Stimulated activated CD4-positive, alpha-beta T cell treated with anti-CD3 and anti-CD28 coated beads, Interleukin-1b, Interleukin-23, amount 100 ng/mL, for 1 hour (primary cell): ENCODE measurements around the gene COL5A3.
"Not testable (repeated sequence)": the region's sequence is repeated elsewhere in the genome, so short reads cannot be mapped to it uniquely, and the experiment has no call there.

Experiments used
- DNase-seq, 2 donors: peaks; one replicate each; pipeline ENCODE4 v3.0.0-alpha.2; 2020; ENCODE audit warnings: low read depth in 2 of 2

COL5A3 gene

DNA sequence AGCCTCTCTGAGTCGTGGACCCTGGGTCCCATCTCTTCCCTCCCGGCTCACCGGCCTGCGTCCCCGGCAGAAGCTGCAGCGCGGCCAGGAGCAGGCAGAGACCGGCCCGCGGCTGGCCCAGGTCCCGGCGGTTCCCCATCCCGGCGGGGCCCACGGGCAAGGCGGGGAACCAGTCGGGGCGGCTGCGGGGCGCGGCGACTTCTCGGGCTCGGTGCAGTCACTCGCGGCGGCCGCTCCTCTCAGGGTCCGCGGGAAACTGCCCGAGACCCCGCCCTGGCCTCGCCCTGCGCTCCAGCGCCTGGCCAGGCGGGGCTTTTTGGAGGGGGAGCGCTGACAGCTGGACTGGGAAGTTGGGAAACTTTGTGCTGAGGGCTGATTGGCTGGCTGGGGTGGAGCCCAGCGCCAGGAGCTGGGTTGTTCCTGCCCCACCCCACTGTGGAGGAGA, at the start of gene COL5A3:
TSS of gene COL5A3 (minus strand) at position 258 of the 445 bp plus-strand sequence. CDS start at position 139, 119 bp downstream.
- no peak for DNase-seq

DNA sequence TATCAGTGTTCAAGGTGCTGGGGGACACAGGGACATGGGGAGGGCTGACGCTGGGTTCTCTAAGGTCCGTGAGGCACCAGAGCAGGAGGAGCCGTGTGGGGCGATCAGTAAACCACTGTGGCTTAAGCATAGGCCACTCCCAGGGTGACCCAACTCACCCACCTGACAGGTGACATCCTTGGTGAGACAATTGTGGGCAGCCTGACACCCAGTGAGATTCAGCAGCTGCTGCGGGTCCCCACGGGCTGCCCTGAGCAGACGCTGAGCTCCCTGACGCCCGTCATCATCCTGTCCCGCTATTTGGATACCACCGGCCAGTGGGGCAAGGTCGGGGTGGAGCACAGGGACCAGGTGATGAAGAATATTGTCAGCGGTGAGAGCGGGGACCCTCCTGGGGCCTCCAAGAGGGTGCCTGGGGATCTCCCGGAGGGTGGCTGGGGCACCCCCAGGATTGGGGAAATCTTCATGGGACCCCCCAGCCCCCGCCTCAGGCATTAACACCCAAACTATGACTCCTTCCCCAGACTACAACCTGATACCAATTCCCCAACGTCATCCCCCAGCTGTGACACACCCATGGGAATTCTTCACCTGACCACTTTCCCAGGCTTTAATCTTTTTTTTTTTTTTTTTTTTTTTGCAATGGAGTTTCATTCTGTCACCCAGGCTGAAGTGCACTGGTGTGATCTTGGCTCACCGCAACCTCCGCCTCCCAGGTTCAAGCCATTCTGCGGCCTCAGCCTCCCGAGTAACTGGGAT, 42.5 kb upstream of the COL5A3 start:
- DNase-seq: no peak

DNA sequence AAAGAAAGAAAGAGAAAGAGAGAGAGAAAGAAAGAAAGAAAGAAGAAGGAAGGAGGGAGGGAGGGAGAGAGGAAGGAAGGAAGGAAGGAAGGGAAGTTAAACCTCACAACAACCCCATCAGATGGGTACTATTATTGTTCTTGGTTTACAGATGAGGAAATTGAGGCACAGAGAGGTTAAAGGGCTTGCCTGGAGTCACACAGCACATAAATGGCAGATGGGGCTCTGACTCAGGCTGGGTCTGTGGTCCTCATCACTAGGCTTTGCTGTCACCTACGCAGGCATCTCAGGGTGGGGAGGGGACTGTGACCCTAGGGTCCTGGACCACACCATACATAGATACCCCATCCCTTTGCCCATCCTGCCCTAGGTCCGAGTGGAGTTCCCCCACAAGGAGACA, 39.3 kb upstream of the COL5A3 start:
- DNase-seq: no peak

DNA sequence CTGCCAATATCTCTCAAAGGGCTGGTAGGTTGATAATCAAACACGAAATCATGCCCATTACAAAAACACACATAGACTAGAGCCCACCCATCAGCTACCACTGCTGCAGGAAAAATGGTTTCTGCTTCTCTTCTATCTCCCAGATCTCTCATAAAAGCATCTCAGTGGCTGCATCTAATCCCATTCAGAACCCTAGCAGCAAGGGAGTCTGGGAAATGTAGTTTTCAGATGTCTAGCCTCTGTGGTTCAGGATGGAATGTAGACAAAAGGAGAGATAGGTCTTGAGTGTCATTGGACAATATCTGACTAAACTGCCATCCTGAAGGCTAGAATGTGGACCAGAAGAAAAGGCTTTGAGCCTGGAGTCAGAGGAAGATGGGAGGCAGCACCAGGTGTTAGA, 35.1 kb upstream of the COL5A3 start:
- DNase-seq: no peak

DNA sequence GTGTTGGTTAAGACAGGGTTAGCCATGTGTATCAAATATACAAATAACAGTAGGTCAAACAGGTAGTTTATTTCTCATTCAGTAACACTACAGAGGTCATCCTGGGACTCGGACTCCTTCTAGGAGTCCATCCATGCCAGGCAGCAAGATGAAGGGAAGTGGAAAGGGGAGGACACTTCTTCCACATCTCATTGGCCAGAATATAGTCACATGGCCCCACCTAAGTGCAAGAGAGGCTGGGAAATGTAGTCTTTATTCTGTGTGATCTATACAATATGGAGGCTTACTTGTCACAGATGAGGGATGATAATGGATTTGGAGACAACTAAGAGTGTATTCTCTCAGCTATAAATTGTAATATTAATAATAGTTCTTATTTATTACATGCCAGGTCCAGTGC, 34.1 kb upstream of the COL5A3 start:
- no peak for DNase-seq

DNA sequence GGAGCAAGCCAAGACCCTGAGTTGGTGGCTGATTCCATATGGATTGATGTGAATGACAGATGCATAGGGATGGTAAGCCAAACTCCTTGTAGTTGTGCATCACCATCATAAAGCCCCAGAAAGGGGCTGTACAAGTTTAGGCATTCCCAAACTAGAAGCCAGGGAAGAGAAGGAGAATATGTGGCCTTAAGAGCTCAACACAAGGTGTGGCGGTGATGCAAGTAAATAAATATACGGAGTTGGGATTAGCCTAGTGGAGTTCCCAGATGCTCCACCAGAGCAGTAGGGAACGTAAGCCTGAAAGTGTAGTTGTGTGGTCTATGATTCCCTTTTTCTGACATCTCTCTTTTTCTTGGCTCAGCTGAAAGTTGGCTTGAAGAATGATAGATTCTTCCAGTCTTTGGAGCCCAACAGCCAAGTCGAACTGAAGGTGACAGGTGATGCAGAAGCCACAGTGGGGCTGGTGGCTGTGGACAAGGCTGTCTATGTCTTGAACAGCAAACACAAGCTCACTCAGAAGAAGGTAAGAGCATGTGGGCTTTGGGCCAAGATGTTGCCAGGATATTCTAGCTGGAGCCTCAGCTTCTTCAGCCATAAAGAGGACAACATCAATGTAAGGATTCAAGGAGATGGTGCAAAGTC, 33.1 kb upstream of the COL5A3 start:
- no peak for DNase-seq

DNA sequence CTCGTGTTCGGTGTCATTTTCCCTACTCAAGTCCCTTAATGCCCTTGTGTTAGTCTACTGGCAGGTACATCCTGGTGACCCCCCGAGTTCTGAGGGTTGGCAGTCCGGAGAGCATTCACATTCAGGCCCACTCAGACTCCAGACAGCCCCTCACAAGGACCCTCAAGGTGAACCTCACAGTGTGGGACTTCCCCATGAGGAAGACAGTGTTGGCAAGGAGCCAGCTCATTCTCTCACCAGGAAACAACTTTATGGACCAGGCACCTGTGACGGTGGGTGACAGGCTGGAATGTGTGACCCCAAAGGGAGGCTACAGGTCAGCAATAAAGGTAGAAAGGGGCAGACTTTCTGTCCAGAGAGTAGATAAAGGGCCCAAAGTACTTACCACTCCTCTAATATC, 27.5 kb upstream of the COL5A3 start:
- DNase-seq: no peak

DNA sequence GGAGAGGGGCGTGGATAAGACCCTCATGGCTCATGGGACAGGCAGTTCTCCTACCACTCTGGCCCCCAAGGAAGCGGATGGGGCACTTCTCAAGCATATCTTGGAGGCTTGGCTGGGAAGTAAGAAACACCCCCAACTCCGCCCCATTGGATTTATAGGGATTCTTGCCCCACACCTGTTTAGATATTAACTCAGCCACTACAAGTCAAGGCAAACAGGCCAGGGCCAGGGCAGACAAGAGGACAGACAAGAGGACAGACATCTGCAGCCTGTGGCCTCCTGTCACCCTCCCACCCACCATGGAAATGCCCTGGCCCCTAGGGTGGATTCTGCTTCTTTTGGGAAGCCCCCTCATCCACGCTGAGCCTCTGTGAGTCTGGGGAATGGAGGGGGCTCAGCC, 27.1 kb upstream of the COL5A3 start:
- DNase-seq: no peak

DNA sequence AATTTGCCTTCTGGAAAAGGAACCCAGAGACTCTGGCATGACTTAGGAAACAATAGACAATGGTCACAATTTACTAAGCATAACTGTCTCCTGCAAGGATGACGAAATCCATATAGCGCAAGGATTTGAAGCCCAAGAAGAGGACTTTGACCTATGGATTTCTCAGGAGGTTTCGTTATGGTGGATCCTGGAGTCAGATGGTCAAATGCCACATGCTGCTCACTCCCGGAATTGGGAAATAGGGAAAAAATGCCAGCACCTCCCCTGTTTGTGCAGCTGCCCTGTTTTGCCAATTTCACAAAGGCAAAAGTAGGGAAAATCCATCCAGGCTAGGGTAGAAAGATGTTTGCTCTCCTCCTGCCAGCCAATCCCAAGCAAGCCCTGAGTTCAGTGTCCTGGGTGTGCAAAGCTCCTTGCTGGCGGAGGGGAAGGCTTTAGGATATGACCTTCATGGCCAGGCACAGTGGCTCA, 26.3 kb upstream of the COL5A3 start:
- DNase-seq: no peak

DNA sequence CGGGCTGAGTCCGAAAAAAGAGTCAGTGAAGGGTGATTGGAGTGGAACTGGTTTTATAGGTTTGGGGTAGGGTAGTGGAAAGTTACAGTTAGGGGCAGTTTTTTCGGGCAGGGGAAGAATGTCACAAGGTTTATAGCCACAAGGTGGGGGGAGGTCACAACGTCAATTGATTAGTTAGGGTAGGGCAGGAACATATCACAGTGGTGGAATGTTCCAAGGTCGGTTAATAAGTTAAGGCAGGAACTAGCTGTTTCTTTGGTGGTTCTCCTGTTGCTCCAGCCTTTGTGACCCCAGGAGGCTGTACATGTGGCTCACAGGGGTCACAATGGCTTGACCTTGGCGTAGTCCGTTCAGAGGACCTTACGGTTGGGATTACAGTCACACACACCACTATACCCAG, 23.3 kb upstream of the COL5A3 start:
- no peak for DNase-seq

DNA sequence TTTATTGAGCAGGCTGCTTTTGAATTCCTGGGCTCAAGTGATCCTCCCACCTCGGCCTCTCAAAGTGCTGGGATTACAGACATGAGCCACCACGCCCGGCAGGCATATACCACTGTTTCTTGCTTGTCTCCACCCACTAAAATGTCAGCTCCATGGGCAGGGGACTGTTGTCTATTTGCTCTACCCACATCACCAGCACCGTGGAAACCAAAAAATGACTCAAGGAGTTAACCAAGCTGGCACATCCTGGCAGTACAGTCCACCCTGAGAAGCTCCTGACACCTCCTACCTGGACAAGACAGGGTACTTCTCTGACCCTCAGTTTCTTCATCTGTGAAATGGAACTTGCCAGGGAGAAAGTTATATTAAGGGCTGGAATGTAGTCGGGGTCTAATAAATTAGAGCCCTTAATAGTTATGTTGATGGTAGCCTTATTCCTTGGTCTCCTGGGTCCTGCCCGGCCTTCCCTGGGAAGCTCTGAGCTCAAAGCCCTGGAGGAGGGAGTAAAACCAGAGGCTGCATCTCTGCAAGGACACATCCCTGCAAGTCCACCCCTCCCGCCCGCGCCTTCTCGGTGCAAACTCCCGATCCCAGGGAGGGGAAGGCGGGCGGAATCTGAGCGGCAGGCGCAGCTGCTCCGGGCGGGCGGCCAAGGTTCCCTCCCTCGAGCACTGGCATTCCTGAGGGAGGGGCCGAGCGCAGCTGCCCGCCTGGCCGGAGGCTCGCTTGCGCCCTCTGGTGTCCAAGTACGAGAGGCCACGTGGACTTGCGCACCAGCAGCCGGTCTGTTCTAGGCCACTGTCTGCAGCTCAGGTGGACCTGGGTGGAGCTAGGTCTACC, 17.1 kb upstream of the COL5A3 start:
- peak; percentile 39 to 56 for DNase-seq

DNA sequence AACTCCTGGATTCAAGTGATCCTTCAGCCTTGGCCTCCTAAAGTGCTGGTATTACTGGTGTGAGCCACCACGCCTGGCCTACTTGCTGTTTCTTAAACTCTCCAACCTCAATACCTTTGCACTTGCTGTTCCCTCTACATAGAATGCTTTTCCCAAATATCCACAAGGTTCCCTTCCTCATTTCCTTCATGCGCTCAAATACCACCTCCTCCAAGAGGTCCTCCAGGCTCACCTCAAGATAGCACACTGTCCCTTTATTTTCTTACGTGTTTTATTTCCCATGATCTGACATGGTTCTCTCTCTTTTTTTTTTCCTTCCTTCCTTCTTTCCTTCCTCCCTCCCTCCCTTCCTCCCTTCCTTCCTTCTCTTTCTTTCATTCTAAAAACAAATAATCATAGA, 16.4 kb upstream of the COL5A3 start:
- no peak for DNase-seq

DNA sequence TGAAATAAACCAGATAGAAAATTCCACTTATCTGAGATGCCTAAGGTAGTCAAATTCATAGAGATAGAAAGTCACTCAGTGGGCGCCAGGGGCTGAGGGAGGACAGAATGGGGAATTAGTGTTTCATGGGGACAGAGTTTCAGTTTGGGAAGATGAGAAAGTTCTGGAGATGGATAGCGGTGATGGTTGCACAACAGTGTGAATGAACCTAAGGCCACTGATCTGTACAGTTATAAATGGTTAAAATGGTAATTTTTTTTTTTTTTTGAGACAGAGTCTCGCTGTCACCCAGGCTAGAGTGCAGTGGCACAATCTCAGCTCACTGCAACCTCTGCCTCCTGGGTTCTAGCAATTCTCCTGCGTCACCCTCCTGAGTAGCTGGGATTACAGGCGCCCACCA, 12.8 kb upstream of the COL5A3 start:
- not testable (repeated sequence) for DNase-seq

DNA sequence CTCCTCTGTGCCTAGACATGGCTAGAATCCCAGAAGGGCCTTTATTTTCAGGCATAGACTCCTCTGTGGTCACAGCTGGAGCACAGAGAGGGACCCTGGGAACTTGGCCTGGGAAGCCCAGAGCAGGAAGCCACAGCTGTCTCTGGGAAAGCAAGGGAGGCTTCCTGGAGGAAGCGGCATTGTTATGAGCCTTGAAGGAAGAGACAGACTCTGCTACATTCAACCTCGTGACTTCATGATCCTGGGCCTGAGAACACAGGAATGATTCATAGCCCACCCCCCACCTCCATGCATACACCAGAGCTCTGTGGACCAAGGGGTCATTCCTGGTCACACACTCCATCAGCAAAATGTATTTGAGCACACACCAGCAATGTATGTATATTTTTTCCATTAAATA, 11.6 kb upstream of the COL5A3 start:
- no peak for DNase-seq

DNA sequence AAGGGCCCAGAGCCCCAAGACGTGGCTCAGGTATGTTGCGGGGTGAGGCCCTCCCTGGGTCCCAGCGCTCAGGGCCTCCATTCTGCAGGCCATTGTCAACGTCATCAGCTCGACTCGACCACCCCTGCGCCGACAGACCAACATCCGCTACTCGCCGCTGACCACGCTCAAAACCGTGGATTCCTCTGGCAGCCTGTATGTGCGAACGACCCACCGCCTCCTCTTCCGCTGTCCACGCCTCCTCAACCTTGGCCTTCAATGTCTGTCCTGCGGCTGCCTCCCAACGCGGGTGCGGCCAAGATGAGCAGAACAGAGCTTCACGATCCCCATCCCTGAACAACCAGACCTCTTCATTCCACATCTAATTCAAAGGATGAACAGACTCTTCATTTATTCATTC, 11.1 kb upstream of the COL5A3 start:
- no peak for DNase-seq

DNA sequence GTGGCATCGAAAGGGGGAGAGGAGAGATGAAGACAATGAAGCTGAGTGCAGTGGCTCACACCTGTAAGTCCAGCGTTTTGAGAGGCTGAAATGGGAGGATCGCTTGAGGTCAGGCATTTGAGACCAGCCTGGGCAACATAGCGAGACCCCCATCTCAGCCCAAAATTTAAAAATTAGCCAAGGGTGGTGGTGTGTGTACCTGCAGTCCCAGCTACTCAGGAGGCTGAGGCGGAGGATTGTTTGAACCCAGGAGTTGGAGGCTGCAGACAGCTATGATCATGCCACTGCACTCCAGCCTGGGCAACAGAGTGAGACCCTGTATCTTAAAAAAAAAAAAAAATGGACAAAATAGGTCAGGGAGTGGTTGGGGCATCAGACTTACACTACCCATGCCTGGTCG, 10.5 kb upstream of the COL5A3 start:
- no peak for DNase-seq

DNA sequence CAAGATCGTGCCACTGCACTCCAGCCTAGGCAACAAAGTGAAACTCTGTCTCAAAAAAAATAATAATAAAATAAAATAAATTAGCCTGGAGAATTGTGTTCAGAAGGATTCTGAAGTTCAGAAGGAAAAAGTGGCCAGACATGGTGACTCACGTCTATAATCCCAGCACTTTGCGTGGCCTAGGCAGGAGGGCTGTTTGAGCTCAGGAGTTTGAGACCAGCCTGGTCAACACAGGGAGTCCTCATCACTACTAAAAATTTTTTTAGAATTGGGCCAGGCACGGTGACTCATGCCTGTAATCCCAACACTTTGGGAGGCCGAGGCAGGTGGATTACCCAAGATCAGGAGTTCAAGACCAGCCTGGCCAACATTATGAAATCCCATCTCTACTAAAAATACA, 8.9 kb upstream of the COL5A3 start:
- DNase-seq: no peak

DNA sequence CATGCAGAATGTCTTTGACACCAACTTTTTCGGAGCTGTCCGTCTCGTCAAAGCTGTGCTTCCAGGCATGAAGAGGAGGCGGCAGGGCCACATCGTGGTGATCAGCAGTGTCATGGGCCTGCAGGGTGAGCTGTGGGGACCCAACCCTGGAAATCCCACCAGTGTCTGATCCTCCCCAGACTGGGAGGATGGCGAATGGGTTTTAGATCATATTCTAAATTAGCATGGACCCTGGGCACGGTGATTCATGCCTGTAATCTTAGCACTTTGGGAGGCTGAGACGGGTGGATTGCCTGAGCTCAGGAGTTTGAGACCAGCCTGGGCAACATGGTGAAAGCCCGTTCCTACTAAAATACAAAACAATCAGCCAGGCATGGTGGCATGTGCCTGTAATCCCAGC, 8.5 kb upstream of the COL5A3 start:
- DNase-seq: no peak

DNA sequence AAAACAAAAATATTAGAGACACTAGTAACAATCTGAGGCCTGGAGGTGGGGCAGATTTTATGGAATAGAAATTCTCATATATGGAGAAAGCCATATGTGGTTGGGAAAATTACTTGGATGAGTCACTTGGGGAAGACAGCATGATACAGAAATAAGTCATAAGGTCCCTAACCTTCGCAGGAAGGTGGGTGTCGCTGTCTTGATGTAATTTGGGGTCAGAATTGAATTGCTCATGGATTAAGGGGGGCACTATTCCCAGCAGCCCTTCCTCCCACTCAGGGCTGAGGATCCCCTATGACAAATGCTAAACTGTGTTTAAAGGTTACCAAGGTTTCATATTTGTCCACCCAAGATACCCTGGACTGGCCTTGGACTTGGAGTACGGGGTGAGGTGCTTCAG, 8.0 kb upstream of the COL5A3 start:
- DNase-seq: no peak

DNA sequence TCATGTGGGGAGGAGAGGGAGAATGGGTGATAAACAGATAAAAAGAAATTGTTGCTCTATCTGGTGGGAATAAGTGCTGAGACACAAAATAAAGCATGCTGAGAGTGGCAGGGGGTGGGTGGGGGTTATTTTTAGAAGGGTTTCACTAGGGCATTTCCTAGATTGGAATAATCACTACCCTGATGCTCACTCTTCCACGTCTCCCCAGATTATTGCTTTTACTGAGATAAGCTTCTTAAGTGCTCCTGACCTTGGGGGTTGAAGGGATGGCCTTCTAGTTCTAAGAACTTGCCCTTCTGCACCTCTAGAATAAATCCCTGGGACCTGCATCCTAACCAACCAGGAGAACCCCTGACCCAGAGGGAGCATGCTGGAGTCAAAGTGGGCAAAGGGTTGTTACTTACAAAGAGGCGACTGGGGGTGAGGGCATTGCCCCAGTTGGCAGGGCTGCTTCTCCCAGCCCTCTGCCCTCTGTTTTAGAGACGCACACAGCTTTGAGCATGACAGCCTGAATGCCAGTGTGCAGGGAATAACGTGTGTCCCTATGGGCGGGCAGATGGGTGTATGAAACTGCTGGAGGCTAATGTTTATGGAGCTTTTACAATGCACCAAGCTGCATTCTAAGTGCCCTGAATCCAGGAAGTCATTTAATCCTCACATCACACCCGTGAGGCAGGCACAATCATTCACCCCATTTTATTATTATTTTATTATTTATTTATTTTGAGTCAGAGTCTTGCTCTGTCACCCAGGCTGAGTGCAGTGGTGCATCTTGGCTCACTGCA, 3.7 kb upstream of the COL5A3 start:
- DNase-seq: no peak

DNA sequence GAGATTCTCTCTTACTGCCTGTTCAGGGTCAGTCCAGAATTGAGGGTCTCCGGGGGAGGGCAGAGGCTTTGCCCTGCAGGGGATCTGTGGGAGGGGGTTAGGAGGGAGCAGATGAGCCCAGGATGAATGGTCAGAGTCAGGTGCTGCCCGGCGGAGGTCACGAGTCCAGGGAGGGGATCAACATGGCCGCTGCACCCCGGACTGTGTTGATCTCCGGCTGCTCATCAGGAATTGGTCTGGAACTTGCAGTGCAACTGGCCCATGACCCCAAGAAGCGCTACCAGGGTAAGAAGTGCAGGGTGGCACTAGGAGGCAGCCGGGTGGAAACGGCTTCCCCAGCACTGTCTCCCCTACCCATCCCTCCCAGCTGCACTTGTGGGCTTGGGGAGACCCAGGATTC, 3.0 kb upstream of the COL5A3 start, which contains the start of gene RDH8:
TSS of gene RDH8 (plus strand) at position 168 of the 400 bp plus-strand sequence. CDS start at position 183, 15 bp downstream.
- no peak for DNase-seq

DNA sequence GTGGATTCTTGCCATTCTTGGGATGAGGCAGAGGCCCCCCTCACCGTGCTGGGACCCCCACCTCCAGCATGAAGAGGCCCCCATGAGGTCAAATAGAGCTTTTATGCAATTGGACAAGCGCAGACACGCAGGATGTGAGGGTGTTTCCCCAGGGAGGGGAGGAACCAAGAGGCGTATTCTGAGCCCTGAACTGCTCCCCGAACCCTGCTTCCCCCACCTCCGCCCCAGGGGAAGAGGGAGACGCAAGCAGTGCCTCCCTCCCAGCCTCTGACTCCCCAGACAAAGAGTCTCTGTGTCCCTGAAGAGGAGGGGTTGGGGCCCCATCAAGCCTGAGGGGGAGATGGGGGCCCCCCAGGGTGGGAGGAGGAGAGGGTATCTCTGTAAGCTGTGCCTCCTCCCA, 1.7 kb upstream of the COL5A3 start:
- no peak for DNase-seq
